ENCODE results near the gene REV1.

DNA sequence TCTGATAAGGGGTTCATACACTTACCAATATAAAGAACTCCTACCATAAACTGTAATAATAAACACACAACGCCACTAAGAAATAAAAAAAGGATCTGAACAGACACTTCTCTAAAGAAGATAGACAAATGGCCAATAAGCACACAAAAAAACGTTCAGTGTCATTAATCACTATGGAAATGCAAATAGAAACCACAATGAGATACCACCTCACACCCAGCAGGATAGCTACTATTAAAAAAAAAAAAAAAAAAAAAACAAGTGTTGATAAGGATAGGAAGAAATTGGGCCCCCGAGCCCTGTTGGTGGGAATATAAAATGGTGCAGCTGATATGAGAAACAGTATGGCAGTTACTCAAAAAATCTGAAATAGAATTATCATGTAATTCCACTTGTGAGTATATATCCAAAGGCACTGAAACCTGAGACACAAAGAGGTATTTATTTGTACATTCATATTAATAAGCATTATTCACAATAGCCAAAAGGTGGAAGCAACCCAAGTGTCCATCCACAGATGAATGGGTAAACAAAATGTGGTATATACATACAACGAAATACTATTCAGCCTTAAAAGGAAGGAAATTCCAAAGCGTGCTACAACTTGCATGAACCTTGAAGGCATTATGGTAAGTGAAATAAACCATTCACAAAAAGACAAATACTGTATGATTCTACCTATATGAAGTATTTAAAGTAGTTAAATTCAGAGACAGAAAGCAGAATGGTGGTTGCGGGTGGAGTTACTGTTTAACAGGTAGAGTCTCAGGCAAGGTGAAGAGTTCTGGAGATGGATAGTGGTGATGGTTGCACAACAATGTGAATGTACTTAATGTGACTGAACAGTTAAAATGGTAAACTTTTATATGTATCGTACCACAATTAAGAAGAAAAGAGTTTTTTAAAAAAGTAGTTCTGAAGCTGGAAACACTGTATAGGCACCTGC, 17.9 kb downstream of the REV1 start:
- TF ChIP-seq, protein P1, sequence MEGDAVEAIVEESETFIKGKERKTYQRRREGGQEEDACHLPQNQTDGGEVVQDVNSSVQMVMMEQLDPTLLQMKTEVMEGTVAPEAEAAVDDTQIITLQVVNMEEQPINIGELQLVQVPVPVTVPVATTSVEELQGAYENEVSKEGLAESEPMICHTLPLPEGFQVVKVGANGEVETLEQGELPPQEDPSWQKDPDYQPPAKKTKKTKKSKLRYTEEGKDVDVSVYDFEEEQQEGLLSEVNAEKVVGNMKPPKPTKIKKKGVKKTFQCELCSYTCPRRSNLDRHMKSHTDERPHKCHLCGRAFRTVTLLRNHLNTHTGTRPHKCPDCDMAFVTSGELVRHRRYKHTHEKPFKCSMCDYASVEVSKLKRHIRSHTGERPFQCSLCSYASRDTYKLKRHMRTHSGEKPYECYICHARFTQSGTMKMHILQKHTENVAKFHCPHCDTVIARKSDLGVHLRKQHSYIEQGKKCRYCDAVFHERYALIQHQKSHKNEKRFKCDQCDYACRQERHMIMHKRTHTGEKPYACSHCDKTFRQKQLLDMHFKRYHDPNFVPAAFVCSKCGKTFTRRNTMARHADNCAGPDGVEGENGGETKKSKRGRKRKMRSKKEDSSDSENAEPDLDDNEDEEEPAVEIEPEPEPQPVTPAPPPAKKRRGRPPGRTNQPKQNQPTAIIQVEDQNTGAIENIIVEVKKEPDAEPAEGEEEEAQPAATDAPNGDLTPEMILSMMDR (IDR thresholded peaks at IDR 0.05), result no peak
- TF ChIP-seq ZNF138 (CRISPR knock-in tag; conservative IDR thresholded peaks at IDR 0.05) (no peak), ZNF232 (CRISPR knock-in tag; IDR thresholded peaks at IDR 0.05) (no peak), SP1 (CRISPR knock-in tag; conservative IDR thresholded peaks at IDR 0.05) (no peak), TEAD1 (CRISPR knock-in tag; IDR thresholded peaks at IDR 0.05) (no peak), GTF2I (CRISPR knock-in tag; conservative IDR thresholded peaks at IDR 0.05) (no peak), NR1H2 (CRISPR knock-in tag; IDR thresholded peaks at IDR 0.05) (no peak), ZNF423 (CRISPR knock-in tag; IDR thresholded peaks at IDR 0.05) (no peak), CBFB (CRISPR knock-in tag; IDR thresholded peaks at IDR 0.05; ENCODE audit: low read depth) (no peak), SMAD3 (CRISPR knock-in tag; IDR thresholded peaks at IDR 0.05; ENCODE audit: borderline replicate concordance) (no peak), PRRX2 (CRISPR knock-in tag; IDR thresholded peaks at IDR 0.05) (no peak)
- TF ChIP-seq, protein P2, sequence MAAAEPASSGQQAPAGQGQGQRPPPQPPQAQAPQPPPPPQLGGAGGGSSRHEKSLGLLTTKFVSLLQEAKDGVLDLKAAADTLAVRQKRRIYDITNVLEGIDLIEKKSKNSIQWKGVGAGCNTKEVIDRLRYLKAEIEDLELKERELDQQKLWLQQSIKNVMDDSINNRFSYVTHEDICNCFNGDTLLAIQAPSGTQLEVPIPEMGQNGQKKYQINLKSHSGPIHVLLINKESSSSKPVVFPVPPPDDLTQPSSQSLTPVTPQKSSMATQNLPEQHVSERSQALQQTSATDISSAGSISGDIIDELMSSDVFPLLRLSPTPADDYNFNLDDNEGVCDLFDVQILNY (CRISPR knock-in tag; IDR thresholded peaks at IDR 0.05), result no peak
- TF ChIP-seq, protein P3, sequence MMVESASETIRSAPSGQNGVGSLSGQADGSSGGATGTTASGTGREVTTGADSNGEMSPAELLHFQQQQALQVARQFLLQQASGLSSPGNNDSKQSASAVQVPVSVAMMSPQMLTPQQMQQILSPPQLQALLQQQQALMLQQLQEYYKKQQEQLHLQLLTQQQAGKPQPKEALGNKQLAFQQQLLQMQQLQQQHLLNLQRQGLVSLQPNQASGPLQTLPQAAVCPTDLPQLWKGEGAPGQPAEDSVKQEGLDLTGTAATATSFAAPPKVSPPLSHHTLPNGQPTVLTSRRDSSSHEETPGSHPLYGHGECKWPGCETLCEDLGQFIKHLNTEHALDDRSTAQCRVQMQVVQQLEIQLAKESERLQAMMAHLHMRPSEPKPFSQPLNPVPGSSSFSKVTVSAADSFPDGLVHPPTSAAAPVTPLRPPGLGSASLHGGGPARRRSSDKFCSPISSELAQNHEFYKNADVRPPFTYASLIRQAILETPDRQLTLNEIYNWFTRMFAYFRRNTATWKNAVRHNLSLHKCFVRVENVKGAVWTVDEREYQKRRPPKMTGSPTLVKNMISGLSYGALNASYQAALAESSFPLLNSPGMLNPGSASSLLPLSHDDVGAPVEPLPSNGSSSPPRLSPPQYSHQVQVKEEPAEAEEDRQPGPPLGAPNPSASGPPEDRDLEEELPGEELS (CRISPR knock-in tag; IDR thresholded peaks at IDR 0.05), result no peak

Data from WTC11 (cell line).